H1 (cell line): ENCODE results near the gene PTPRT. TPM values are rescaled to one million over a fixed set of nuclear protein-coding genes. Genes with fewer than 3 reads are reported as not detected.

Experiments used
- CTCF ChIA-PET: fragments of 300-600 bp; sonication (Branson Sonifier 250); formaldehyde crosslinking; loops from one replicate; lab custom pipeline; 2021; ENCODE audit not compliant: partially characterized antibody; lab: Charles Lee
- POLR2A ChIA-PET: fragments of 300-600 bp; sonication (Branson Sonifier 250); formaldehyde crosslinking; loops from one replicate; lab custom pipeline; 2021; ENCODE audit warnings: inconsistent platforms; ENCODE audit not compliant: partially characterized antibody; lab: Charles Lee
- DNase-seq, 2 experiments: peaks; one replicate each; pipeline versions ENCODE4 v3.0.0 to v3.0.0-alpha.2; 2010 to 2022; ENCODE audit warnings: low spot score in 2 of 2, low read depth in 1 of 2, mixed read lengths in 1 of 2
- FAIRE-seq: peaks from 2 replicates; lab custom pipeline; 2011; peaks lifted over from hg19 to GRCh38; lab: Jason Lieb, UNC
- H2AFZ ChIP-seq: 2 replicates; pipeline ENCODE4 v1.8.1; 2012; ENCODE audit warnings: low read length, inconsistent platforms
- H2AK5ac ChIP-seq: 2 replicates; pipeline ENCODE4 v1.6.1; 2013; ENCODE audit warnings: low read depth, low read length
- H2BK120ac ChIP-seq: replicated peaks from 2 replicates; pipeline ENCODE3; 2013; ENCODE audit warnings: low read depth, low read length, inconsistent platforms
- H2BK12ac ChIP-seq: 2 replicates; pipeline ENCODE4 v1.6.1; 2013; ENCODE audit warnings: low read depth, low read length
- H2BK15ac ChIP-seq: 2 replicates; pipeline ENCODE4 v1.6.1; 2013; ENCODE audit warnings: low read length
- H2BK20ac ChIP-seq: 2 replicates; pipeline ENCODE4 v1.6.1; 2013; ENCODE audit warnings: low read length
- H2BK5ac ChIP-seq: 2 replicates; pipeline ENCODE4 v1.6.1; 2013; ENCODE audit warnings: low read depth, low read length
- H3K14ac ChIP-seq: 2 replicates; pipeline ENCODE4 v1.6.1; 2013; ENCODE audit warnings: inconsistent platforms; ENCODE audit not compliant: insufficient read length
- H3K18ac ChIP-seq: 2 replicates; pipeline ENCODE4 v1.6.1; 2013; ENCODE audit warnings: low read length; ENCODE audit errors: extremely low read depth
- H3K23ac ChIP-seq: 2 replicates; pipeline ENCODE4 v1.6.1; 2013; ENCODE audit warnings: inconsistent platforms; ENCODE audit not compliant: insufficient read length
- H3K23me2 ChIP-seq: 2 replicates; pipeline ENCODE4 v1.6.1; 2013; ENCODE audit warnings: low read depth, low read length
- H3K27ac ChIP-seq: 2 replicates; pipeline ENCODE4 v1.6.1; 2011; ENCODE audit warnings: low read depth, low read length, inconsistent platforms
- H3K27me3 ChIP-seq, 4 experiments: replicated peaks in 1 of 4; 1 replicate in 1 of 4; 2 replicates in 3 of 4; pipeline versions ENCODE4 v1.6.1 to v1.8.1; 2011 to 2013; ENCODE audit warnings: low read length in 3 of 4, mild to moderate bottlenecking in 3 of 4, inconsistent platforms in 2 of 4, mixed read lengths in 2 of 4, moderate library complexity in 1 of 4; ENCODE audit not compliant: control insufficient read depth in 3 of 4, insufficient read depth in 3 of 4; ENCODE audit errors: extremely low read depth in 1 of 4
- H3K36me3 ChIP-seq, 4 experiments: 2 replicates each; pipeline versions ENCODE4 v1.6.1 to v1.8.1; 2011 to 2013; ENCODE audit warnings: mild to moderate bottlenecking in 4 of 4, low read length in 3 of 4, moderate library complexity in 2 of 4, control low read depth in 1 of 4, inconsistent platforms in 1 of 4; ENCODE audit not compliant: insufficient read depth in 4 of 4, control insufficient read depth in 2 of 4
- H3K4ac ChIP-seq: replicated peaks from 2 replicates; pipeline ENCODE3; 2013; ENCODE audit warnings: low read length, low read depth, mixed read lengths, inconsistent platforms; ENCODE audit not compliant: insufficient read length
- H3K4me1 ChIP-seq, 4 experiments: replicated peaks in 1 of 4; 1 replicate in 1 of 4; 2 replicates in 3 of 4; pipeline versions ENCODE4 v1.6.1 to v1.8.1; 2011 to 2013; ENCODE audit warnings: low read length in 3 of 4, inconsistent platforms in 2 of 4, mixed read lengths in 1 of 4; ENCODE audit not compliant: insufficient read depth in 4 of 4, control insufficient read depth in 3 of 4
- H3K4me2 ChIP-seq, 2 experiments: 2 replicates each; pipeline versions ENCODE4 v1.6.1 to v1.8.1; 2011 to 2013; ENCODE audit warnings: low read depth in 2 of 2, low read length in 2 of 2, control low read depth in 1 of 2, inconsistent platforms in 1 of 2, mild to moderate bottlenecking in 1 of 2; ENCODE audit not compliant: insufficient read depth in 1 of 2
- H3K4me3 ChIP-seq, 4 experiments: fragments of 200-600, 300-600 bp in 1 of 4; sonication (generic), shearing (Covaris generic), sonication (Bioruptor Twin) in 1 of 4; 2 replicates each; pipeline versions ENCODE4 v1.5.1 to v1.8.1; 2011 to 2016; ENCODE audit warnings: low read length in 4 of 4, low read depth in 3 of 4, control low read depth in 2 of 4, inconsistent platforms in 2 of 4, mild to moderate bottlenecking in 2 of 4, mixed read lengths in 1 of 4, moderate library complexity in 1 of 4; ENCODE audit not compliant: insufficient read depth in 2 of 4; ENCODE audit errors: extremely low read depth in 1 of 4
- H3K56ac ChIP-seq: replicated peaks from 2 replicates; pipeline ENCODE3; 2013; ENCODE audit warnings: low read depth, mild to moderate bottlenecking, mixed read lengths, low read length, inconsistent platforms; ENCODE audit not compliant: insufficient read length
- H3K79me1 ChIP-seq: 2 replicates; pipeline ENCODE4 v1.6.1; 2013; ENCODE audit warnings: low read depth, low read length, control low read depth
- H3K79me2 ChIP-seq, 2 experiments: 2 replicates each; pipeline versions ENCODE4 v1.6.1 to v1.8.1; 2012 to 2013; ENCODE audit warnings: low read length in 2 of 2, mild to moderate bottlenecking in 2 of 2, inconsistent platforms in 1 of 2; ENCODE audit not compliant: insufficient read depth in 2 of 2, control insufficient read depth in 1 of 2
- H3K9ac ChIP-seq, 4 experiments: replicated peaks in 1 of 4; 1 replicate in 1 of 4; 2 replicates in 3 of 4; pipeline versions ENCODE4 v1.6.1 to v1.8.1; 2011 to 2013; ENCODE audit warnings: low read depth in 3 of 4, low read length in 3 of 4, control low read depth in 2 of 4, mild to moderate bottlenecking in 2 of 4, moderate library complexity in 2 of 4, inconsistent platforms in 1 of 4; ENCODE audit errors: extremely low read depth in 1 of 4
- H3K9me3 ChIP-seq, 2 experiments: 2 replicates each; pipeline versions ENCODE4 v1.6.1 to v1.8.1; 2012 to 2013; ENCODE audit warnings: mild to moderate bottlenecking in 2 of 2, moderate library complexity in 2 of 2, control low read depth in 1 of 2, inconsistent platforms in 1 of 2, low read depth in 1 of 2, low read length in 1 of 2, mixed read lengths in 1 of 2; ENCODE audit not compliant: insufficient read depth in 2 of 2
- H4K20me1 ChIP-seq, 2 experiments: replicated peaks in 1 of 2; 2 replicates each; pipeline versions ENCODE3 to v1.8.1; 2011 to 2013; ENCODE audit warnings: inconsistent platforms in 2 of 2, low read length in 2 of 2, mild to moderate bottlenecking in 1 of 2; ENCODE audit not compliant: insufficient read depth in 2 of 2, control insufficient read depth in 1 of 2
- H4K5ac ChIP-seq: 2 replicates; pipeline ENCODE4 v1.6.1; 2013; ENCODE audit warnings: low read length, low read depth, mixed read lengths, inconsistent platforms; ENCODE audit not compliant: insufficient read length
- H4K8ac ChIP-seq: 2 replicates; pipeline ENCODE4 v1.8.0; 2013; ENCODE audit warnings: mild to moderate bottlenecking, moderate library complexity, low read length, inconsistent platforms; ENCODE audit not compliant: insufficient read depth; ENCODE audit errors: extremely low read depth
- H4K91ac ChIP-seq: replicated peaks from 2 replicates; pipeline ENCODE3; 2013; ENCODE audit warnings: low read length, mixed read lengths, inconsistent platforms; ENCODE audit not compliant: insufficient read length
- ATF3 ChIP-seq: IDR thresholded peaks from 2 replicates; pipeline ENCODE4 v1.6.1; 2011; ENCODE audit warnings: low read depth, mild to moderate bottlenecking, low read length; ENCODE audit not compliant: insufficient read depth
- BCL11A ChIP-seq, 2 experiments: IDR thresholded peaks; one replicate each; pipeline ENCODE4 v1.6.1; 2011; ENCODE audit warnings: low read depth in 2 of 2, low read length in 2 of 2, mild to moderate bottlenecking in 2 of 2
- CHD1 ChIP-seq: IDR thresholded peaks from 2 replicates; pipeline ENCODE4 v1.6.1; 2012; ENCODE audit warnings: low read depth, low read length, improper control_type of control experiment
- E2F6 ChIP-seq: IDR thresholded peaks from 2 replicates; pipeline ENCODE4 v1.6.1; 2012; ENCODE audit warnings: inconsistent platforms
- EP300 ChIP-seq, 2 experiments: IDR thresholded peaks; 1 replicate in 1 of 2; 2 replicates in 1 of 2; pipeline ENCODE4 v1.6.1; 2011 to 2012; ENCODE audit warnings: low read depth in 2 of 2, low read length in 2 of 2, mild to moderate bottlenecking in 2 of 2, borderline replicate concordance in 1 of 2, inconsistent platforms in 1 of 2, moderate library complexity in 1 of 2
- SIRT6 ChIP-seq: IDR thresholded peaks from one replicate; pipeline ENCODE4 v1.7.1; 2012; ENCODE audit warnings: low read length, inconsistent platforms
- SIX5 ChIP-seq: IDR thresholded peaks from 2 replicates; pipeline ENCODE4 v1.6.1; 2011; ENCODE audit warnings: mild to moderate bottlenecking, low read depth, low read length
- SP1 ChIP-seq: IDR thresholded peaks from 2 replicates; pipeline ENCODE4 v1.6.1; 2011; ENCODE audit warnings: low read depth, low read length
- SP2 ChIP-seq: IDR thresholded peaks from 2 replicates; pipeline ENCODE4 v1.6.1; 2012; ENCODE audit warnings: mild to moderate bottlenecking, low read length, inconsistent platforms
- SRF ChIP-seq: IDR thresholded peaks from 2 replicates; pipeline ENCODE4 v1.6.1; 2011; ENCODE audit warnings: mild to moderate bottlenecking, low read depth, low read length, moderate library complexity
- SUZ12 ChIP-seq: fragments of 200-600 bp; sonication (generic); IDR thresholded peaks from 2 replicates; pipeline ENCODE4 v1.6.1; 2012; ENCODE audit warnings: mild to moderate bottlenecking, inconsistent platforms, low read length, moderate library complexity, mixed read lengths
- TAF1 ChIP-seq: IDR thresholded peaks from 2 replicates; pipeline ENCODE4 v1.6.1; 2011; ENCODE audit warnings: mild to moderate bottlenecking, low read depth, low read length
- TBP ChIP-seq: IDR thresholded peaks from 2 replicates; pipeline ENCODE4 v1.6.1; 2011; ENCODE audit warnings: low read depth, low read length, improper control_type of control experiment
- ZNF274 ChIP-seq: IDR thresholded peaks from 2 replicates; pipeline ENCODE4 v1.7.0; 2012; ENCODE audit warnings: low read length, borderline replicate concordance; ENCODE audit errors: extremely low read depth
- WGBS, 2 experiments: shearing (Covaris generic) in 1 of 2; methylation state at CpG; one replicate each; pipeline versions ENCODE4 v1.1.6 to v1.1.7; 2013 to 2015; ENCODE audit warnings: low lambda C conversion rate in 2 of 2, mixed read lengths in 2 of 2, inconsistent platforms in 1 of 2, low coverage in 1 of 2, missing lambda C conversion rate in 1 of 2; ENCODE audit not compliant: insufficient replicate concordance in 2 of 2, insufficient coverage in 1 of 2, insufficient read length in 1 of 2; ENCODE audit errors: extremely low coverage in 1 of 2, missing lambda C conversion rate in 1 of 2; 5-methylcytosine and 5-hydroxymethylcytosine counted together
- polyA plus RNA-seq, 7 experiments: library from polyadenylated mRNA; depleted of rRNA in 3 of 7; stranded (reverse) in 5 of 7; unstranded in 2 of 7; fragments of >200 nt in 5 of 7; fragments of 200-250 nt in 2 of 7; gene quantifications; 1 replicate in 5 of 7; 2 replicates in 1 of 7; 4 replicates in 1 of 7; pipeline versions ENCODE4 v1.2.1 to v1.2.3, GENCODE V29; 2011 to 2013; ENCODE audit warnings: missing spikeins in 2 of 7, mixed read lengths in 2 of 7
- total RNA-seq: library from RNA; stranded (reverse); fragmentation: NEBNext Ultra II Directional; extraction: Animal tissue kit (Norgen Biotek cat#: 25700); gene quantifications from 2 replicates; pipeline ENCODE4 v1.2.1, GENCODE V29; 2021

PTPRT gene
- total and polyA plus RNA-seq, 2 of the 8 experiments (the other 6 are each of a cell fraction or from before 2014, with no cell fraction given) = 0.33 to 1.8 TPM

GRCh38 chr20:42074944-42075343, 1114.8 kb downstream of the PTPRT start:
- Histone ChIP-seq H2BK12ac (no peak overlapping the region), H3K4me1 (no peaks in the 10 kb centered on the region), H3K9ac (no peak overlapping the region), H2BK120ac (no peak overlapping the region), H3K27ac (no peak overlapping the region), H3K56ac (no peak overlapping the region), H4K8ac (no peak overlapping the region), H3K79me1 (no peaks in the 10 kb centered on the region), H3K4me3 (no peak overlapping the region), H4K20me1 (no peaks in the 10 kb centered on the region), H3K9me3 (no peaks in the 10 kb centered on the region), H2AFZ (no peak overlapping the region), H2BK5ac (no peak overlapping the region), H3K4ac (no peak overlapping the region), H3K23ac (no peak overlapping the region), H2BK15ac (no peak overlapping the region), H2AK5ac (no peak overlapping the region), H2BK20ac (no peak overlapping the region), H3K79me2 (no peaks in the 10 kb centered on the region), H3K27me3 (no peaks in the 10 kb centered on the region), H3K23me2 (no peaks in the 10 kb centered on the region), H3K4me2 (no peak overlapping the region), H3K36me3 (no peaks in the 10 kb centered on the region), H3K14ac (no peak overlapping the region), H3K18ac (no peak overlapping the region), H4K5ac (no peak overlapping the region), H4K91ac (no peak overlapping the region)
- no peak for FAIRE-seq
- ChIA-PET POLR2A (no interaction called here), CTCF (interaction anchor here (0.6 to 1.7 kb wide), 2 partner anchors 34 to 1108 kb away, joined by 3 to 4 read pairs; no protein-coding TSS in a partner anchor)
- WGBS, 2 experiments = 80% methylated on average over 1 of the region's 1 CpG; no CpG with 5 or more reads in 1 of the 2 experiments
- no peak for DNase-seq
- TF ChIP-seq SP1 (no peak), SIRT6 (no peak), SUZ12 (no peak), SIX5 (no peak), SRF (no peak), E2F6 (no peak), ATF3 (no peak), CHD1 (no peak), EP300 (IDR thresholded peaks at IDR 0.05; ENCODE audit: borderline replicate concordance in 1 of 2, low read depth in 2 of 2, low read length in 2 of 2) (no peak), TBP (no peak), BCL11A (IDR thresholded peaks at IDR 0.05; ENCODE audit: low read depth in 2 of 2, low read length in 2 of 2) (no peak), TAF1 (no peak), ZNF274 (no peak), SP2 (no peak)
